Medulla oblongata (tissue), 1 donor: ENCODE results near the gene PRELID2.
"Not testable (repeated sequence)": the region's sequence is repeated elsewhere in the genome, so short reads cannot be mapped to it uniquely, and the experiment has no call there.

Source experiments
- DNase-seq: peaks from one replicate; pipeline ENCODE4 v3.0.0-alpha.2; 2015; ENCODE audit errors: extremely low spot score

Gene PRELID2

DNA sequence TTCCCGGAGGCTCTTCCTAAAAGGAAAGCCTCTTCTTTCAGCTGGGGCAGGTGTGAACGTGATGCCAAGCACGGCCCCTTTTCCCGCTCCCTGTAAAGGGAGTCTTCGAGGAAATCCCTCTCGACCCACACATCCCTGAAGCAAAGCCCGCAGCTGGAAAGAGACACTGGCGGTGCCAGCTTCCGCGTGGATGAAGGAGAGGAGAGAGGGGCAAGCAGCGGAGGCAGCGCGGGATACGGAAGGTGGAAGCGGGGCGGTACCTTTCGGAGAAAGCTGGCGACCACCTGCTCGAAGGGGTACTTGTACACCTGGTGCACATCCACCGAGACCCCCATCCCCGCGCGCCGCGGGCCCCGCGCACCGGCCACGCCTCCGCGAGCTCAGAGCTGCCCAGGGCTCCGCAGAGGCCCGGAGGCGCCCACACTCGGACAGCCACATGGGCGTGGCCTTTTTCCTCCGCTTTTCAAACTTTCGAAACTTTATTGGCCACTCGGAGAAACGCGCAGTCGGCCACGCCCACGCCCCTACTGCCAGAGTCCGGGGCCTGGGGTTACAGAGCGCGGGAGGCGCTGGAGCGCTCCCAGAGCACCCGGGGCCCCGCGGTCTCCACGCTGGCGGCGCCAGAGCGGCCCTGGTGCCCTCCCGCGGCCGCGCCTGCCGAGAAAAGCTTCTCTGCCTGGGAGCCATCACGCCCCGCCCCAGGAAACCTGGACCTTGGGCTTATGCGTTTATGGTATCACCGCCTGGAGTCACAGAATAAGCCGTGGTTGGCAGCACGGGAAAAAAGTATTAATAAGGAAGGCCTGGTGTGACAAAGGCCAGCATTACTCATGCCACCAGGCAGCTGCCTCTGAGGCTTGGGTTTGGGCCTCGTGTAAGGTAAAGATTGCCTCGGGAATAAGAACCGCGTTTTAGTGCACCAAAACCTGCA lies at the start of gene PRELID2:
Gene PRELID2, minus strand, starts transcription at position 426 of the 931 bp plus-strand sequence. Its CDS starts 91 bp downstream, at position 335.
- peak; percentile 88 for DNase-seq

DNA sequence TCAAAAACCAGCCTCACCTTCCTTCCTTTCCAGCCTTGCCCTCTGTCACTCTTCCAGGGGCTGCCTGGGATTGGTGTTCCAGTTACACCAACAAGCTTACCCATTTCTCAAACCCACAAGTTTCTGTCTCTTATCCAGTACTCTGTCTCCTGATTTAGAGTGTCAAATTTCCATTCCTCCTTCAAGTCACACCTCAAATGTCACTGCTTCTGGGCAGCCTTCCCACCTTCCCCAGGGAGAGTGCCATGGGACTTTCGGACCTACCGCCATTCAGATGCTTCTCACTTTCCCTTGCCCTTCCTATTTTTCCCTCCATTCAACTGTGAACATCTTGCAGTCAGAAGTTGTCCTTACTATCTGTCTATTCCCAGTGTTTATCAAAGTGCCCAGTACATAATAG lies 39.6 kb upstream of the PRELID2 start:
- DNase-seq = no peak

DNA sequence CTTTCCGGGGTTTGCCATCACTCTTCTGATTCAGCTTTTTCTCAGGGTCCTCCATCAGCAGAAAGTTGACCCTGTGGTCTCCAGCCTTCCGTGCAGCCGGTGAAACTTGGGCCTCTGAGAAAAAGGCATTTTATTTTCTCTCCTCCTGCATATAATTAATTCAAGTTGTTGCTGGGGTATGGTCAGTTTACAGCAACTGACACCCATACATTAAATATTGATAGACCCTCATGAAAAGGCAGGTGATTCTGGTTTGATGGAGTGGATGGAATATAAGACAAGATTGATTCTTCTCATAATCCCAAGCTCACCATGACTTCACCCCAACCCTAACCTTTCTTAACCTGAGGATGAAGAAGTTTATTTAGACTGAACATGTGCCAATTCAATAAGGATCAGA lies 37.8 kb upstream of the PRELID2 start, which contains the start of gene GRXCR2:
Gene GRXCR2, minus strand, starts transcription at position 101 of the 400 bp plus-strand sequence. Its CDS starts 46 bp downstream, at position 55.
- DNase-seq = no peak

DNA sequence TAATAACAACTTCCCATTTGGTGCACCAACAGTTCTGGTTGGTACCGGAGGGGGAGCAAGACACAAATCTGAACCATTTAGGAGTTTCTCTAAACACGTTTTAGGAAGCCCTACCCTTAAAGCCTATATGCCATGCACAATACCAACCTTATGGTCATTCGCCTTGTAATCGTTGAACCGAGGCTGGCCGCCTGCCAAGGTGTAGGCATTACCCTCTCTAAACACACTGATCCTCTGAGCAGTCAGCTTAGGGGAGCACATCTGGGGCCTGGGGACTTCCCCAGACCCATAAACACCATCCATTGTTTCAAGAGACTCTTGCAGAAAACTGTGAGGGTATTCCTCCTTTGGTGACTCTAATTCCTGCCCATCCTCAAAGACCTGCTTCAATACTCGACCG lies 37.3 kb upstream of the PRELID2 start:
- DNase-seq = no peak

DNA sequence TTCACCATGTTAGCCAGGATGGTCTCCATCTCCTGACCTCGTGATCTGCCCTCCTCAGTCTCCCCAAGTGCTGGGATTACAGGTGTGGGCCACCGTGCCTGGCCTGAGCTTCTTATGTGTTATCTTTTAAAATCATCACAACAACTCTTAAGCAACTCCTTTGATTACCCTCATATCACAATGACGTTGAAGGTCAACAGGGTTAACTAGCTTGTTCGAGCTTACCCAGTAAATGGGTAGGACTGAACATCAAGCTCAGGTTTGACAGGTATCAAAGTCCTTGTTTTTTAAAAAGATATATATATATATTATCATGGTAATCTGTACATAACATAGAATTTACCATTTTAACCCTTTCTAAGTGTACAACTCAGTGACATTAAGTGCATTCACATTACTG lies 34.6 kb upstream of the PRELID2 start:
- DNase-seq = no peak

DNA sequence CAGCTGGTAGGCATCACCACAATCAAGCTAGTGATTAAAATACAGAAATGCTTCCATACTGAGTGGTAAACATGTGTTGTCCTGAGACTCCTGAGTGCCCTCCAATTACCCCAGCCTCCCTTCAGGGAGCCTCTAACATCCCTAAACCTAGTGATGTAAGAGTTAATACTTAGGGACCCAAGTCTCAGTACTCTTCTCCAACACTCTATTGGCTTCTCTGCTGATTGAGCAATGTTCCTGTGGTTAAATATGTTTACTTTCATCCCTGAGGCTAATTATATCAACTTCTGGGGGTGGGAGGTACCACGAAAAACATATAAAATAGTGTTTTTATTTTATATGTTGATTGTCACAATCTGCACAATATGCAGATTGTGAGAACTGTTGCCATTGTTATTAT lies 32.7 kb upstream of the PRELID2 start:
- DNase-seq = no peak

DNA sequence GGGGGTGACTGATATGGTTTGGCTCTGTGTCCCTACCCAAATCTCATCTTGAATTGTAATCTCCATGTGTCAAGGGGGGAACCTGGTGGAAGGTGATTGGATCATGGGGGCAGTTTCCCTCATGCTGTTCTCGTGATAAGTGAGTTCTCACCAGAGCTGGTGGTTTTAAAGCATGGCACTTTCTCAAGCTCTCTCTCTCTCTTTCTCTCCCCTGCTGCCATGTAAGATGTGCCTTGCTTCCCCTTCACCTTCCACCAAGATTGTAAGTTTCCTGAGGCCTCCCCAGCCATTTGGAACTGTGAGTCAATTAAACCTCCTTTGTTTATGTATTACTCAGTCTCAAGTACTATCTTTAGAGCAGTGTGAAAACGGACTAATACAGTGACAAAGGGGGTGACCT lies 29.3 kb upstream of the PRELID2 start:
- not testable (repeated sequence) for DNase-seq

DNA sequence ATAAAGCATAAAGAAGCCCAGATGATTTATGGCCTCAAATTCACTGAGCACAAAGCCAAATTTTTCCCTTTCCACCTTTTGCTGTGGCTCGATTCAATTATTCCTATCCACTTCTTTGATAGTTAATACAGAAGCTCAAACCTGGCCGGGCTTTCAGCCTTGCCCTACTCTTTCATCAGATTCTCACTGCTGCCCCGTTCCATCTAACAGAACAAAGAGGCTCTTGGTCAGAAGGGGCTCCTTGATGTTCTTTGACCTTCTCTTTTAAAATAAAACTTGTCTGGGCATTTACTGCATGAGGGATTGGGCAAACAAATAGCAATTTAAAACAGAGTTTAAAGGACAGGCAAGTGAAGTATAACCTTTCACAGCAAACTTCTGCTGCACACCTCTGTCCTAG lies 27.9 kb upstream of the PRELID2 start:
- DNase-seq = no peak

DNA sequence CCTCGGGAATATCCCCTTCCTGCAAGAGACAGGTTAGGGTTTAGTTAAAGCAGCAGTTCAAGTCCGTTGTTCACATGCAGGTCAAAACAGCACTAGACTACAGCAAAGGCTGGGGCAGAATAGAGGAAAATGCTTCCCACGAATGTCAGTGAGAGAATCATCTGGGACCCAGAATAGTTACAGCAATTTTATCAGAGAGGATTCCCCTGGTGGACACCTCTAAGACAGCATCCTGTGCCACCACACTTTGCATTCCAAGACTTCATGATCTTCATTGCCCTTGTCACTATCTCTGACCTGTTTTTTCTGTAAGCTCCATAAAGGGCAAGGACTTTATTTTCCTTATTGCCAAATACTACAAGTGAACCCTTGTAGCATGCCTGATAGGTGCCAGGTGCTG lies 24.8 kb upstream of the PRELID2 start:
- DNase-seq = no peak

DNA sequence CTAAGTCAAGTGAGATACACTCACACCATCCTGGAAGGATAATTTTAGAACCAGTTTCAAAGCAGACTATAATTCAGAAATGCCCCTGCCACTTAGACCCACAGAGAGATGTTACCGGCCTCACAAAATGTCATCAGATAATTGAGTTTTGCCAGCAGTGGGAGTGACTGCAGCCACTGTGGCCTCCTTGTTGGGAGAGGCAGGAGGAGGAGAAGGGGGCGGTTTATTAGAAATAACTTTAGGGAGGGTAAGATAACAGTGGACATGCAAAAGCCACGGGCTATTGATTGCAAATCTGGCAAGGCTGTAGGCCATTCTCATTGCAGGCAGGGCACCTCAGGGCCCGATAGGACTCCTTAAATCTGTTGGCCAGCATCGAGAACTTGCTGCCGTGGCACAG lies 24.3 kb upstream of the PRELID2 start:
- DNase-seq = no peak

DNA sequence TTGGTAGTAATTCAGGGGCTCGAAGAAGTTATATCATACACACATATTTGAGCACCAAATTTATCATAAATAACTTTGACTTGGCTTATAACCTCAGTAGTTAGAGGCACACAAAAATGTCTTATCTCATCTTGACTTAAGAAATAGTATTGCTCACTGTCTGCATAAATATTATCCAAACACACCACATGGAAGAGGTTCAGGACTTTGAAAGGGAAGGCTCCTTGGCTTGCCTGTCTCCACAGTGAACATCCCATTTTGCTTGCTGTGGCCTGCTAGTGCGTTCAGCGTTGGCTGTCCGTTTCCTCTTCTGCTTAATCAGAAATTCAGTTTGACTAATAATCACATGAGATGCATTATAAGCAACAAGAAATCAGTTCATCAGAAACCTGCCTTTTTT lies 23.8 kb upstream of the PRELID2 start:
- no peak for DNase-seq

DNA sequence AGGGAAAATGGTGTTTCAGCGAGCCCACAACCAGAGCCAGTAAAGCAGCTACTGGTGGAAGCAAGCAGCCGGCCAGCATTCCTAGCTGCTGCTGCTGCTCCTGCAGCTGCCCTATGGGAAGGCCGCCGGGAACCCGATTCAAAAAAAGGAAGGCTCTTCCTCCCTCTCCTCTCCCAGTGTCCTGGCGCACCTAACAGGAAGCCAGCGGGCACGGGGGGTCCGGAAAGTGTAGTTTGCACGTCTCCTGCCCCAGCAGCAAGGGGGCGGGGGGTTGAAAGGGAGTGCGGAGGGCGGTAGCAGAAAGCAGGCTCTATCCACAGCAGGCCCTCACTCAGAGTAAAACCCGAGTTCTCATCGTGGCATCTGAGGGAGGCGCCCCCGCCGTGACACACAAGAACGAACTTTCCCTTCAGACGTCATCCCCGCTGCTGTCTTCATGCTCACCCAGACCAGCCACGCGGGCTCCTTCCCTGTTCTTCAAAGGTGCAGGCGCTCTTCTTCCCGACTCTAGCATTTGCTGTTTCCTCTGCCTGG lies 21.2 kb upstream of the PRELID2 start:
- peak; percentile 30 for DNase-seq

DNA sequence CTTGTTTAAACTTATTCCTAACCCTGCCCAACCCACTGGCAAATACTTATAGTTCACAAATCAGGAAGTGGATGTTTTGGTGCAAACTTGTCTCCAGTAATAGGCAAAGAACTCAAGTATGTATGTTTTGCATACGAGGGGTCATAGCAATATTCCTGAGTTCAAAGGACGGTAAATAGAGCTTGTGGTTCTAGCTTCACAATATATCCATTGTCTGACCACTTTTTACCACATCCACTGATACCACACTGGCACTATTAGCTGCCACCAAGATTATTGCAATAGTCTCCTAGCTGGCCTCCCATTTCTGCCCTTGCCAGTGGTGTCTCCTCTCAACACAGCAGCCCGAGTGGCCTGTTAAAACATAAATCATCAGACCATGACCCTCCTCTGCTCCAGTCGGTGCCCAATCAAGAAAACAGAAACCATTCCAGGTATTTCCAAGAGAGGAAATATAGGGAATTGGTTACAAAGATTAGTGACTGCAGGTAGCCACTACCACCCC lies 20.7 kb upstream of the PRELID2 start:
- no peak for DNase-seq

DNA sequence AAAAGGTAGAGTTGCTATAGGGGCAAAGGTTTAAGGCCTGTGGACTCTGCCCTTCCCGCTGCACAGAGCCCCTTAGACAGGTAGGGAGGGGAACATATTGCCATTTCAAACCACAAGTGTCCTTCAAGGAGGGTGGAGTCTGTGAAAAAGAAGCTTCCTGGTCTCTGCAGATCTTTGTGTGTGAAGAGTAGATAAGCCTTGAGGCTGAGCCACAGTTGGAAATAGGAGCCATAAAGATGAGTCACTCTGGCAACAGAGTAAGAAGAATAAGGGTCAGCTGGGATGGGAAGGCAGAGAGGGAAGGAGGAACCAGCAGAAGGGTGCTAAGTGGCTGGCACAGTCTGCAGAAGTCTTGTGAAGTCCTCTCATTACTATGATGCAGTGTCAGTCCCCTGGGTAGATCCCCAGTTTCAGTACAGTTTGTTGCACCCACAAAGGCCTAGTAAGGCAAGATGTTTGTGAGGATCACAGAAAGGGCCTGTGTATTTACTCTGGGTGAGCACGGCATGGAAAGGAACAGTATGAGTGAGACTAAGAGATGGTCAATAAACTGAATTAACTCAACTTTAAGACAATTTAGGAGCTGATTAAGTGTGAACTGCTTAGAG lies 19.6 kb upstream of the PRELID2 start:
- DNase-seq = no peak

DNA sequence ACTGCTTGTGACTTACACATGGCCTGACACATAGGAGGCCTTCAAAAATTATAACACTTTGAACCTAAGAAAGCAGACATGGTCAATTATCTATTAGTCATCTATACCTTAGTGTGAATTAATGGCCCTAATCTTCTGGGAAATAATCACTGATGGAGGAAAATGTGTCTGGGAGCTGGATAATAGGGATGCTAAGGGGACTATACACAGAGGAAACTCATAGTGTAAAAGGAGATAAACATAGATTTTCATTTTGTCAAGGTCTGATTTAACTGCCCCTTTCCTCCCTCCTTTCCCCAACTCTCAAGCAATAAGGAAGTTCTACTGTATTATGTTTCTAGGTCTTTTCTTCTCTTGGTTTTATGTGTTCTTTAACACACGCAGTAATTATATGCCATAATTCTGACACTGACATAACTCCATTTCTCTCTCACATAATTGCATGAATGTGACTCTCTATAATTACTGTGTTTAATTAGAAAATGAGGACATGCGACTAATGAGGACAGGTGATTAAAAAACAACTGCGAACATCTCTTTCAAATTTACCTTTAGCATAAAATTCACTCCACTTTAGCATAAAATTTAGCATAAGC lies 18.7 kb upstream of the PRELID2 start:
- DNase-seq = no peak

DNA sequence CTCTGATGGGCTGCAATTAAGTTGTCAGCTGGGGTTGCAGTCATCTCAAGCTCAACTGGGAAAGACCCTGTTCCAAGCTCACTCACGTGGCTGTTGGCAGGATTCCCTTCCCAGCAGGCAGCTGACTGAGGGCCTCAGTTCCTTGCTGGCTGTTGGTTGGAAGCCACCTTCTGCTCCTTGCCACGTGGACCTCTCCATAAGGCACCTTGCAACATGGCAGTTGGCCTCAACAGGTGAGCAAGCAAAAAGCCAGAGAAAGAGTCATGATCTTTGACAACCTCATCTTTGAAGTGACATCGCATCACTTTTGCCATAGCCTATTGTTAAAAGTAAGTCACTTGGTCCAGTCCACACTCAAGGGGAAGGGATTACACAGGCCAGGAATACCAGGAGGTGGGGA lies 17.8 kb upstream of the PRELID2 start:
- no peak for DNase-seq

DNA sequence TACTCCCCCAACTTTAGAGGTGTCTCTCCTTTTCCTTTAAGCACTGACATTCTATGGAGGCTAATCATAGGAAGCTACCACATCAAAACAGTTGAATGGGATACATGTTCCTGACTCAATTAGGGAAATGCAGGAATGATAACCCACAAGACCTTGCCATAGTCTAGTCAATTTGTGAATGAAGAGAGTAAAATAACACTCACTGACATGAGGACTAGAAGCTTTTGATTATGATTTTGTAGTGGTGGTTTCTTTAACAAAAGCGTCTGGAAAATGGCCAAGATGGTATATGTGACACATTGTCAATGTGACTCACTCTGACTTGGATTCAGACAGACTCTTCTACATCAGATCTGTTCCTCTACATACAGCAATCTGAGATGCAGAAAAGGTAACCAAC lies 13.7 kb upstream of the PRELID2 start:
- DNase-seq = no peak

DNA sequence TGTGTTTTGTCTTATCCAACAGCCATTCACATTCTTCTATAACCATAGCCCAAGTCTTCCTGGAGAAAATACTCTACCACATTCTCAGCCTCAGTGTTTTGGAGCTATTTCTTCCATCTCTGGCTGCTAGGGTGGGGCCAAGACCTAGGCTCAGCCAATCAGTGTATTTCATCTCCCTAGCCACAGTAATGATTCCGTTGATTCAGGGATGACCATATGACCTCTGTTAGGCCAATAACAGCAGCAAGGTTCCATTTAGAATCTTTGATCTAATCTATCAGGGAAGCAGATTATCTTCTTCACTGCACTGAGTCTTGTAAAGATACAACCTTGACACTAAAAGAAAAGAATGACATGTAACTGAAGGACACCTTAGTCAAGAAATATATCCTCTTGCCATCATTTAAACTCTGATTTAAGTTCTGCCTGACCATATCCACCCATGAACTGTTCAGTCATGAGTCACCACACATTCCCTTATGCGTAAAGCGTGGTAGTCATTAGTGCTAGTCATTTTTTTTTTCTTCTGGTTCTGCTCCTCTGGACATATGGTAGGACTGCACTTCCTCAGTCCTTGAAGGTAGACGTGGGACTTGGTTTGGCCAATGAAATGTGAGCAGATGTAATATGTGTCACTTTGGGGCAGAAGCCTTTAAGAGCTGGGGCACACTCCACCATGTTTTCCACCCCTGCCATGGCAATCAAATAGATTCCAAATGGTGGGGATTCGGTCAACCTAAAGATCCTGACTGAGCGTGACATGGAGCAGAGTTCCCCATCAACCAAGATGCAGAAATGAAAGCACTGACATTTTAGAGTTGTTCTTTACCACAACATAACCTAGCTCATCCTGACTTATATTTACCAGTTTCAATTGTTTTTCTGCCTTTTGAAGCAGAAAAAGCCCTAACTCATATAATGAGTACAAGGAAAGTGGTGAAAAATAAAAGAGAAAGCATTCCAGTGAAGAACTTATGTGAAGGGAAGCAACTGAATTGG lies 12.7 kb upstream of the PRELID2 start:
- DNase-seq = no peak

DNA sequence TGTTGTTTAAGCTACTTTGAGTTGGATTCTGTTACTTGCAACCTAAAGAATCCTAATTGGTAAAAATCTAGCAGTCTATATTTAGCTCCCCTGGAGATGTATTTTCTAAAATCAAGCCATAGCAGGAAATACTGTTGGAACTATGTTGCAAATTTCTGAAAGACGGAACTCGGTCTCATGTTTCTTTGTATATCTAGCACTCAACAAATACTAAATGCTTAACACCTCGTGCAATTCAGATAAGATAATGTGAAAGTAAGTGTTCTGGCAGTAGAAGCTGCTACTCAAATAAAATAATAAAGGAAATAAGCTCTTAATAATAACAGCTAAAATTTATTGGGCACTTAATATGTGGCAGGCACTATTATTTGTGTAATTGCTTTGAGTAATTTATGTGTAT lies 10.9 kb upstream of the PRELID2 start:
- DNase-seq = no peak

DNA sequence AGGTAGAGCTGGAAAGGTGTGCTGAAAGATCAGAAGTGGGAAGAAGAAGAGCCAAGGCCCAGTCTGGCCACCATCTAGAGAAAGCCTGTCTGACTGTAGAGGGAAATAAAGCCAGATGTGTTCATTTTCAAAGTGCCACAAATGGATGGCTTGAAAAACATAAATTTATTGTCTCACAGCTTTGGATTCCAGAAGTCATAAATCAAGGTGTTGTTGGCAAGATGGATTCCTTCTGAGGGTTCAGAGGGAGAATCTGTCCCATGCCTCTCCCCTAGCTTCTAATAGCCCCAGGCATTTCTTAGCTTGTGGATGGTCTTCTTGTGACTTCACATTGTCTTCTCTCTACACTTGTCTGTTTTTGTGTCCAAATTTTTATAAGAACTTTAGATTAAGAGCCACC lies 6.2 kb upstream of the PRELID2 start:
- no peak for DNase-seq
